ENCODE results near the gene SH2D4B. TPM values are rescaled to one million over a fixed set of nuclear protein-coding genes. Genes with fewer than 3 reads are reported as not detected.

SH2D4B gene
- total RNA-seq, 3 donors from 2014 or later, result 0.15 to 0.16 TPM; not detected in 1

- no peaks in the 10 kb centered on the region for H3K9me3 ChIP-seq
- no peak overlapping the region for H3K4me3 ChIP-seq
- H3K27me3 ChIP-seq, result no peaks in the 10 kb centered on the region
- H3K36me3 ChIP-seq, result no peaks in the 10 kb centered on the region
- peaks cover 44 to 62% of the 10 kb centered on the region in 2 donors for H3K4me1 ChIP-seq
- DNase-seq (ENCODE audit: low spot score in 2 of 2), result no peak
- intact Hi-C loops (cut with DNase I; ENCODE audit: low total_unique reads), result loop anchor here (5.0 kb wide), 1 partner anchor 40 kb away; no protein-coding TSS in a partner anchor
- H3K27ac ChIP-seq, result peak overlapping the region; percentile 89 to 92
- TF ChIP-seq CTCF (IDR thresholded peaks at IDR 0.05) (no peak), POLR2AphosphoS5 (IDR thresholded peaks at IDR 0.05) (no peak), POLR2A (IDR thresholded peaks at IDR 0.05) (no peak)
These were observed 35.7 kb upstream of the SH2D4B start for GRCh38 chr10:80501913-80502521.

- peak in 1 of 2 donors; percentile 9 for DNase-seq (ENCODE audit: low spot score in 2 of 2)
- Histone ChIP-seq H3K27me3 (no peaks in the 10 kb centered on the region), H3K9me3 (no peaks in the 10 kb centered on the region), H3K4me3 (no peak overlapping the region), H3K4me1 (peaks cover 41 to 54% of the 10 kb centered on the region in 2 donors), H3K27ac (peak overlapping the region; percentile 89 to 92), H3K36me3 (no peaks in the 10 kb centered on the region)
- intact Hi-C loops (cut with DNase I; ENCODE audit: low total_unique reads), result loop anchor here (5.0 kb wide), 1 partner anchor 41 kb away; no protein-coding TSS in a partner anchor
- TF ChIP-seq POLR2A (IDR thresholded peaks at IDR 0.05) (no peak), POLR2AphosphoS5 (IDR thresholded peaks at IDR 0.05) (no peak), CTCF (IDR thresholded peaks at IDR 0.05) (no peak)
These were observed 34.8 kb upstream of the SH2D4B start for GRCh38 chr10:80502621-80503583.

- TF ChIP-seq POLR2AphosphoS5 (IDR thresholded peaks at IDR 0.05) (no peak), POLR2A (IDR thresholded peaks at IDR 0.05) (no peak), CTCF (IDR thresholded peaks at IDR 0.05) (no peak)
- Histone ChIP-seq H3K36me3 (no peaks in the 10 kb centered on the region), H3K27ac (peak overlapping the region; percentile 89 to 92), H3K4me3 (no peak overlapping the region), H3K9me3 (no peaks in the 10 kb centered on the region), H3K27me3 (no peaks in the 10 kb centered on the region), H3K4me1 (peaks cover 36 to 46% of the 10 kb centered on the region in 2 donors)
- intact Hi-C loops (cut with DNase I; ENCODE audit: low total_unique reads), result loop anchor here (5.0 kb wide), 1 partner anchor 41 kb away; no protein-coding TSS in a partner anchor
- no peak for DNase-seq (ENCODE audit: low spot score in 2 of 2)
These were observed 34.0 kb upstream of the SH2D4B start for GRCh38 chr10:80503584-80504157.

GRCh38 chr10:80504158-80504811 is 33.4 kb upstream of the SH2D4B start:
- no peaks in the 10 kb centered on the region for H3K9me3 ChIP-seq
- no peak overlapping the region for H3K4me3 ChIP-seq
- intact Hi-C loops (cut with DNase I; ENCODE audit: low total_unique reads), result loop anchor here (5.0 kb wide), 1 partner anchor 42 kb away; no protein-coding TSS in a partner anchor
- no peaks in the 10 kb centered on the region for H3K36me3 ChIP-seq
- peak overlapping the region; percentile 89 to 92 for H3K27ac ChIP-seq
- H3K27me3 ChIP-seq, result no peaks in the 10 kb centered on the region
- DNase-seq (ENCODE audit: low spot score in 2 of 2), result peak in 1 of 2 donors; percentile 20
- TF ChIP-seq POLR2A (IDR thresholded peaks at IDR 0.05) (no peak), CTCF (IDR thresholded peaks at IDR 0.05) (no peak), POLR2AphosphoS5 (IDR thresholded peaks at IDR 0.05) (no peak)
- H3K4me1 ChIP-seq, result peaks cover 32 to 42% of the 10 kb centered on the region in 2 donors

Measured in breast epithelium (tissue), 4 donors.